ENCODE results near the gene WAC.

DNA sequence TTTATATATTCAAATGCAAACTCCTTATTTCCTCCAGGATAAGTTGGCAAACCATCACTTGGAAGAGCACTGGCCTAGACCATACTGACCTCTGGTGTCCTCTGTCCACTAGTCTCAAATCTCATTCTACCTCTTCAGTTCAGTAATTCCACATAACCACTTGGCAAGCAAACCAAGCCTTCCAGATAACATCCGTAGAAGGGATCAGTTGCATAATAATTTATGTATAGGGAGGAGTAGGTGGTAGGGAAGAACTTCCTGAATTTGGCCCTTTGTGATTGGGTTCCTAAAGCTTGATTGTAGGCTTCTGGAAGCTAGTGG is 55.0 kb downstream of the WAC start:
- TF ChIP-seq, protein P1, sequence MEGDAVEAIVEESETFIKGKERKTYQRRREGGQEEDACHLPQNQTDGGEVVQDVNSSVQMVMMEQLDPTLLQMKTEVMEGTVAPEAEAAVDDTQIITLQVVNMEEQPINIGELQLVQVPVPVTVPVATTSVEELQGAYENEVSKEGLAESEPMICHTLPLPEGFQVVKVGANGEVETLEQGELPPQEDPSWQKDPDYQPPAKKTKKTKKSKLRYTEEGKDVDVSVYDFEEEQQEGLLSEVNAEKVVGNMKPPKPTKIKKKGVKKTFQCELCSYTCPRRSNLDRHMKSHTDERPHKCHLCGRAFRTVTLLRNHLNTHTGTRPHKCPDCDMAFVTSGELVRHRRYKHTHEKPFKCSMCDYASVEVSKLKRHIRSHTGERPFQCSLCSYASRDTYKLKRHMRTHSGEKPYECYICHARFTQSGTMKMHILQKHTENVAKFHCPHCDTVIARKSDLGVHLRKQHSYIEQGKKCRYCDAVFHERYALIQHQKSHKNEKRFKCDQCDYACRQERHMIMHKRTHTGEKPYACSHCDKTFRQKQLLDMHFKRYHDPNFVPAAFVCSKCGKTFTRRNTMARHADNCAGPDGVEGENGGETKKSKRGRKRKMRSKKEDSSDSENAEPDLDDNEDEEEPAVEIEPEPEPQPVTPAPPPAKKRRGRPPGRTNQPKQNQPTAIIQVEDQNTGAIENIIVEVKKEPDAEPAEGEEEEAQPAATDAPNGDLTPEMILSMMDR (conservative IDR thresholded peaks at IDR 0.05), result no peak
- TF ChIP-seq EZH2 (IDR thresholded peaks at IDR 0.05; ENCODE audit: low read depth), result no peak

All from PC-9 (cell line).